GM18526 (cell line): ENCODE measurements around the gene KCTD19.
A peak's percentile ranks its signal among the peaks of the same experiment; 100 is the strongest.

ENCODE experiments used
- POLR2A ChIP-seq: IDR thresholded peaks from 3 replicates; pipeline ENCODE4 v1.6.1; 2011; ENCODE audit not compliant: insufficient read length; ENCODE audit errors: extremely low read depth

Gene KCTD19

GRCh38 chr16:67258161-67258835, 68.2 kb downstream of the KCTD19 start:
- TF ChIP-seq POLR2A, result no peak

- TF ChIP-seq POLR2A, result no peak
Measured at GRCh38 chr16:67257486-67258160, 68.9 kb downstream of the KCTD19 start.

GRCh38 chr16:67256701-67257230, 69.8 kb downstream of the KCTD19 start:
- no peak for TF ChIP-seq POLR2A

GRCh38 chr16:67255553-67256221, 70.9 kb downstream of the KCTD19 start:
- TF ChIP-seq POLR2A, result no peak

GRCh38 chr16:67254801-67255552, 71.6 kb downstream of the KCTD19 start:
- TF ChIP-seq POLR2A, result no peak

GRCh38 chr16:67252609-67253497, 73.7 kb downstream of the KCTD19 start:
- no peak for TF ChIP-seq POLR2A

- TF ChIP-seq POLR2A, result no peak
Measured at GRCh38 chr16:67250045-67250327, 76.6 kb downstream of the KCTD19 start.

GRCh38 chr16:67249178-67250044, 77.1 kb downstream of the KCTD19 start:
- no peak for TF ChIP-seq POLR2A

- no peak for TF ChIP-seq POLR2A
Measured at GRCh38 chr16:67248401-67249177, 78.0 kb downstream of the KCTD19 start, which contains the start of gene SLC9A5. TSS of gene SLC9A5 (plus strand) at chr16:67248979. CDS start at chr16:67249015, 36 bp downstream.

GRCh38 chr16:67248073-67248400, 78.5 kb downstream of the KCTD19 start:
- TF ChIP-seq POLR2A, result no peak

- peak; percentile 77 for TF ChIP-seq POLR2A
Measured at GRCh38 chr16:67247192-67248072, 79.1 kb downstream of the KCTD19 start, which contains the start of gene FHOD1. TSS of gene FHOD1 (minus strand) at chr16:67247481. CDS start at chr16:67247410, 71 bp downstream.

GRCh38 chr16:67246756-67247191, 79.8 kb downstream of the KCTD19 start:
- TF ChIP-seq POLR2A, result no peak
